CD4-positive, alpha-beta memory T cell (primary cell): Measurements from ENCODE around the gene GALNT18. TPM values are rescaled to one million over a fixed set of nuclear protein-coding genes. Genes with fewer than 3 reads are reported as not detected.

ENCODE experiments used
- CTCF ChIA-PET: fragments of 350-600 bp; sonication (Branson Sonifier 250); formaldehyde crosslinking; loops from one replicate; lab custom pipeline; 2021; ENCODE audit warnings: inconsistent platforms; ENCODE audit not compliant: partially characterized antibody; lab: Charles Lee
- POLR2A ChIA-PET: fragments of 350-600 bp; sonication (Branson Sonifier 250); formaldehyde crosslinking; loops from one replicate; lab custom pipeline; 2021; ENCODE audit not compliant: partially characterized antibody; lab: Charles Lee
- DNase-seq, 5 donors: peaks; one replicate each; pipeline versions ENCODE4 v3.0.0 to v3.0.0-alpha.2; 2020 to 2022; ENCODE audit warnings: mixed read lengths in 1 of 5
- H3K27ac ChIP-seq: one replicate; pipeline ENCODE4 v1.7.0; 2013; ENCODE audit warnings: low read depth, low read length
- H3K27me3 ChIP-seq: 2 replicates; pipeline ENCODE4 v1.7.0; 2013; ENCODE audit warnings: mild to moderate bottlenecking, low read length, moderate library complexity; ENCODE audit not compliant: insufficient read depth
- H3K36me3 ChIP-seq: 2 replicates; pipeline ENCODE4 v1.7.0; 2013; ENCODE audit warnings: mild to moderate bottlenecking, low read length, moderate library complexity; ENCODE audit not compliant: insufficient read depth
- H3K4me1 ChIP-seq: 2 replicates; pipeline ENCODE4 v1.7.0; 2013; ENCODE audit warnings: mild to moderate bottlenecking, low read length, moderate library complexity; ENCODE audit not compliant: insufficient read depth
- H3K4me3 ChIP-seq, 2 donors: one replicate each; pipeline ENCODE4 v1.7.0; 2013; ENCODE audit warnings: low read length in 2 of 2, mild to moderate bottlenecking in 1 of 2
- H3K9me3 ChIP-seq, 2 donors: one replicate each; pipeline ENCODE4 v1.7.0; 2013; ENCODE audit warnings: low read length in 2 of 2, control low read depth in 1 of 2; ENCODE audit not compliant: control insufficient read depth in 1 of 2
- H3K27ac Mint-ChIP-seq, 7 donors: one replicate each; pipeline ENCODE4 v1.8.0; 2020 to 2021; ENCODE audit warnings: mixed read lengths in 7 of 7, mild to moderate bottlenecking in 6 of 7, inconsistent platforms in 3 of 7, moderate library complexity in 3 of 7
- H3K27me3 Mint-ChIP-seq, 2 donors: one replicate each; pipeline ENCODE4 v1.8.0; 2020 to 2021; ENCODE audit warnings: mixed read lengths in 2 of 2
- H3K36me3 Mint-ChIP-seq, 2 donors: one replicate each; pipeline ENCODE4 v1.8.0; 2020 to 2021; ENCODE audit warnings: mixed read lengths in 2 of 2, inconsistent platforms in 1 of 2, mild to moderate bottlenecking in 1 of 2
- H3K4me1 Mint-ChIP-seq, 4 donors: one replicate each; pipeline ENCODE4 v1.8.0; 2020 to 2021; ENCODE audit warnings: mixed read lengths in 4 of 4, mild to moderate bottlenecking in 1 of 4
- H3K4me3 Mint-ChIP-seq, 8 donors: one replicate each; pipeline ENCODE4 v1.8.0; 2020 to 2021; ENCODE audit warnings: mixed read lengths in 8 of 8, mild to moderate bottlenecking in 7 of 8, moderate library complexity in 6 of 8, inconsistent platforms in 3 of 8
- H3K9me3 Mint-ChIP-seq, 8 donors: one replicate each; pipeline ENCODE4 v1.8.0; 2020 to 2021; ENCODE audit warnings: mixed read lengths in 8 of 8, mild to moderate bottlenecking in 5 of 8, inconsistent platforms in 3 of 8, moderate library complexity in 1 of 8
- intact Hi-C: fragments of 100-400 bp; cut with micrococcal nuclease; formaldehyde crosslinking; loops from one replicate; pipeline ENCODE4 v1.15.1; 2023
- polyA plus RNA-seq, 2 donors: library from polyadenylated mRNA; unstranded; fragments of 300-500 nt; fragmentation: Illumina TruSeq; gene quantifications; one replicate each; pipeline ENCODE4 v1.2.3, GENCODE V29; 2021
- total RNA-seq, 2 experiments: library from RNA; stranded (reverse); gene quantifications; one replicate each; pipeline ENCODE4 v1.2.3, GENCODE V29; 2021

The GALNT18 gene
- total and polyA plus RNA-seq, 4 experiments from 2014 or later: not detected

GRCh38 chr11:11424688-11425087 is 197.1 kb downstream of the GALNT18 start:
- POLR2A ChIA-PET: no interaction called here
- H3K27ac Mint-ChIP-seq: peak overlapping the region in 1 of 7 donors; percentile 52
- no peaks in the 10 kb centered on the region for H3K27me3 ChIP-seq
- no peaks in the 10 kb centered on the region for H3K9me3 Mint-ChIP-seq
- H3K9me3 ChIP-seq: no peaks in the 10 kb centered on the region
- no peak overlapping the region for H3K4me3 ChIP-seq
- no peak overlapping the region for H3K4me3 Mint-ChIP-seq
- no peaks in the 10 kb centered on the region for H3K27me3 Mint-ChIP-seq
- intact Hi-C loops: no loop called here
- no peak overlapping the region for H3K27ac ChIP-seq
- no peaks in the 10 kb centered on the region for H3K36me3 Mint-ChIP-seq
- H3K4me1 ChIP-seq: no peaks in the 10 kb centered on the region
- no peaks in the 10 kb centered on the region for H3K4me1 Mint-ChIP-seq
- H3K36me3 ChIP-seq: no peaks in the 10 kb centered on the region
- CTCF ChIA-PET: no interaction called here
- DNase-seq: no peak

DNA sequence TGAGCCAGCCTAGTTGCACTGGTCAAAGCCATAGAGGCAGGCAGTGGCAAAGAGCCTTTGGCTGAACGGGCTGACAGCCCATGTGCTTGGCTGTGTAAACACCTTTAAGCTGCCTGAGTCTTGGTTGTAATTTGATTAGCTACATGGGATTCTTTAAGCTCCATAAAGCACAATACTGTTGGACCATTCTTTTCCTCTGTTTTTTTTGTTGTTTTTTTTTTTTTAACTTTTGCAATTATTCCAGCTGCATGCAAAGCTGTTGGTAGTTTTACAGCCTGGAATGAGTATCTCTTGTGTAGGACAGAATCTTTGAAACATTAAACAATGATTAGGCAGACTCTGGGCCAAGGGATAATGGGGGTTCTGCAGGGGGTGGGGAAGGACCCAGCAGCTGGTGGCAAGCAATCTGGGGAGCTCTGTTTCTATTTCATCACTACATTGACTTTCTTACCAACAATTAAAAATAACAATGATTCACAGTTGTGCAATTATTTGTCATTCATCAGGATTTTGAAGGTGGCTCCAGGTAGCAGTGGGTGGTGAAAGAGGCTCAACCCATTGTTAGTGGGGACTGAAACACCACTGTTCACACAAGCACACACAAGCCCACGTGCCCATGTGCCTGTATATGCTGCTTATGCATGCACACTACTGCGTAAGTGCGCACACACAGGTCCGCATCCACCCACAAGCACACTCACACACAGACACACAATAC is 199.2 kb downstream of the GALNT18 start:
- peak overlapping the region in 1 of 7 donors; percentile 17 for H3K27ac Mint-ChIP-seq
- no peaks in the 10 kb centered on the region for H3K4me1 Mint-ChIP-seq
- H3K36me3 Mint-ChIP-seq: no peaks in the 10 kb centered on the region
- H3K9me3 ChIP-seq: no peaks in the 10 kb centered on the region
- no peaks in the 10 kb centered on the region for H3K36me3 ChIP-seq
- CTCF ChIA-PET: no interaction called here
- no peaks in the 10 kb centered on the region for H3K4me1 ChIP-seq
- intact Hi-C loops: no loop called here
- no peak overlapping the region for H3K27ac ChIP-seq
- H3K9me3 Mint-ChIP-seq: no peaks in the 10 kb centered on the region
- POLR2A ChIA-PET: no interaction called here
- peaks cover 0 to 4% of the 10 kb centered on the region in 2 donors for H3K27me3 Mint-ChIP-seq
- H3K4me3 Mint-ChIP-seq: no peak overlapping the region
- no peak for DNase-seq
- no peaks in the 10 kb centered on the region for H3K27me3 ChIP-seq
- H3K4me3 ChIP-seq: no peak overlapping the region

GRCh38 chr11:11421509-11421908 is 200.3 kb downstream of the GALNT18 start:
- H3K27me3 ChIP-seq: no peaks in the 10 kb centered on the region
- H3K36me3 ChIP-seq: no peaks in the 10 kb centered on the region
- no peaks in the 10 kb centered on the region for H3K9me3 Mint-ChIP-seq
- CTCF ChIA-PET: no interaction called here
- no peaks in the 10 kb centered on the region for H3K4me1 ChIP-seq
- no peaks in the 10 kb centered on the region for H3K9me3 ChIP-seq
- intact Hi-C loops: no loop called here
- no peaks in the 10 kb centered on the region for H3K36me3 Mint-ChIP-seq
- no peak overlapping the region for H3K4me3 Mint-ChIP-seq
- H3K27me3 Mint-ChIP-seq: peaks cover 0 to 6% of the 10 kb centered on the region in 2 donors
- H3K4me1 Mint-ChIP-seq: peaks cover 0 to under 1% (median under 1%) of the 10 kb centered on the region in 4 donors
- no peak overlapping the region for H3K27ac Mint-ChIP-seq
- H3K27ac ChIP-seq: no peak overlapping the region
- POLR2A ChIA-PET: no interaction called here
- H3K4me3 ChIP-seq: no peak overlapping the region
- no peak for DNase-seq

- intact Hi-C loops: no loop called here
- no peaks in the 10 kb centered on the region for H3K27me3 ChIP-seq
- H3K36me3 ChIP-seq: no peaks in the 10 kb centered on the region
- Mint-ChIP-seq H3K9me3 (no peaks in the 10 kb centered on the region), H3K27me3 (peaks cover 0 to 6% of the 10 kb centered on the region in 2 donors), H3K4me1 (peaks cover 0 to 2% (median under 1%) of the 10 kb centered on the region in 4 donors), H3K4me3 (no peak overlapping the region), H3K27ac (no peak overlapping the region), H3K36me3 (no peaks in the 10 kb centered on the region)
- no peaks in the 10 kb centered on the region for H3K9me3 ChIP-seq
- ChIA-PET CTCF (no interaction called here), POLR2A (no interaction called here)
- no peak for DNase-seq
- no peak overlapping the region for H3K4me3 ChIP-seq
- no peaks in the 10 kb centered on the region for H3K4me1 ChIP-seq
- H3K27ac ChIP-seq: no peak overlapping the region
Observed at GRCh38 chr11:11420899-11421285, 200.9 kb downstream of the GALNT18 start.

DNA sequence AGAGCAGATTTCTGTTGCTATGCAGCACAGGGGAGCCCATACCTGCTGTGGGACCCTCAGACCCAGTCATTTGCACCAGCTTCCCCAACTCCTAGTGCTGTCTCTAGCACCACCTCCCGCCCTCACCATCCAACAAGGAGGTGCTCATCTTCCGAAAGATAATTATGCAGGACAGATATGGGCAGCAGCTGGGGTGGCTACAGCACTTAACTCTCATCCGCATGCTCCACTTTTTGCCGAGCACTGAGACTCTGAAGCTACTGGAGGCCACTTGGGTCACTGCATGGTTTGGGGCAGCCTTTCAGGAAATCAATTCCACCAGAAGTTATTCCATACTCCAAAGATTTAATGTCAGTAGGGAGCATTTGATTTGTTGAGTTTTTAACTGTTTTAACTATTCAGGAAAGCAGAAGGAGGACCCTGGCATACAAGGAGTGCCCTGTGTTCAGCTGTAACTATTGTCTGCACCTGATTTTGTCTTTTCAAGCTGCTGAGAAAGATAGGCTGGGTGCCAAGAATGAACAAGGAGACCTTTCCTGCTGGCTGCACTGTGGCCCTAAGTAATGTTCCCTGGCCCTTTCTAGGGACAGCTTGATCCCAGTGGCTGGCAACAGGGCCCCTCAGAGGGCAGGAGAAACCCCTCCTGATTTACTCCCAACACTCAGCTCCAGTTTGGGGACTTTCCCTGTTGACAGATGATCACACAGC is 201.5 kb downstream of the GALNT18 start:
- CTCF ChIA-PET: no interaction called here
- H3K27ac ChIP-seq: no peak overlapping the region
- no peaks in the 10 kb centered on the region for H3K9me3 Mint-ChIP-seq
- H3K4me1 ChIP-seq: no peaks in the 10 kb centered on the region
- H3K36me3 Mint-ChIP-seq: no peaks in the 10 kb centered on the region
- POLR2A ChIA-PET: no interaction called here
- intact Hi-C loops: no loop called here
- no peak overlapping the region for H3K4me3 Mint-ChIP-seq
- no peak overlapping the region for H3K4me3 ChIP-seq
- no peaks in the 10 kb centered on the region for H3K27me3 ChIP-seq
- no peaks in the 10 kb centered on the region for H3K36me3 ChIP-seq
- no peak for DNase-seq
- H3K27ac Mint-ChIP-seq: no peak overlapping the region
- peaks cover 0 to 11% of the 10 kb centered on the region in 2 donors for H3K27me3 Mint-ChIP-seq
- H3K4me1 Mint-ChIP-seq: peaks cover 0 to 3% (median 1%) of the 10 kb centered on the region in 4 donors
- no peaks in the 10 kb centered on the region for H3K9me3 ChIP-seq

DNA sequence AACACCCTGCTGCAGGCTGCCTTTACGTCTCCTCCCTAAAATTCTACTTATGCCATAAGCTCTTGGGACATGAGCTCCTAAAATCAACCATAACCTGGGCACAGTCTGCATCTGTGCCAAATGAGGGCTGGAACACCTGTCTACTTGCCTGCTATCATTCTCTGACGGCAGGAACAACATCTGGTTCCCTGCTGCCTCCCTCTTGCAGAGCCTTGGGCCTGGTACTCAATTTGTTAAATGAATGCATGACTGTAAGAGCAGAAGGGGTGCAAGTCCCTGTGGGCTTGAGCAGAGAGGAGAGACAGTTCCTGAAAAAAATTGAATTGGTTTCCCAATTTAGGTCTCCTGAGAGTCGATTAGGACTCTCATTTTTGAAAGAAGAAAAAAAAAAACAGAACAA is 202.1 kb downstream of the GALNT18 start:
- H3K4me3 ChIP-seq: no peak overlapping the region
- DNase-seq: no peak
- no peaks in the 10 kb centered on the region for H3K27me3 ChIP-seq
- H3K4me3 Mint-ChIP-seq: no peak overlapping the region
- intact Hi-C loops: no loop called here
- H3K36me3 ChIP-seq: no peaks in the 10 kb centered on the region
- H3K27me3 Mint-ChIP-seq: peaks cover 0 to 11% of the 10 kb centered on the region in 2 donors
- H3K36me3 Mint-ChIP-seq: no peaks in the 10 kb centered on the region
- CTCF ChIA-PET: no interaction called here
- H3K27ac ChIP-seq: no peak overlapping the region
- no peaks in the 10 kb centered on the region for H3K9me3 ChIP-seq
- POLR2A ChIA-PET: no interaction called here
- no peak overlapping the region for H3K27ac Mint-ChIP-seq
- H3K4me1 ChIP-seq: no peaks in the 10 kb centered on the region
- H3K9me3 Mint-ChIP-seq: no peaks in the 10 kb centered on the region
- H3K4me1 Mint-ChIP-seq: peaks cover 0 to 3% (median 1%) of the 10 kb centered on the region in 4 donors

DNA sequence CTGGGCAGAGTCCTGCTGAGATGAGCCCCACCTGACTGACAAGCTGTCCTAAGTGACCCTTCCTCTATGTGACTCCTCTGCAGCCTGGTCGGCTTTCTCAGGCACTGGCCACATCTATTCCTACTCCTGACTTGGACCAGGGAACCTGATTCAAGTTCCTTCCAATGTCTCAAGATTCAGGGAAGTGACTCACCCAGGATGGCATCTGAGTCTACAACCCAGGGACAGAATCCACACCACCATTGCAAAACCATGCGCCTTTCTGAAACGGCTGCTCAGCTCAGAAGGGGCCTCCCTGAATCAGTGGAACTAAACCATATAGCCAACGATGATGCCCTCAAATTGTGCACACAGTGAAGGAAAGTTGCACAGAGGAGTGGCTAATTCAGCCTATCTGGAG is 204.9 kb downstream of the GALNT18 start:
- Mint-ChIP-seq H3K4me1 (peaks cover 0 to 3% (median 1%) of the 10 kb centered on the region in 4 donors), H3K4me3 (no peak overlapping the region), H3K27me3 (peaks cover 2 to 23% of the 10 kb centered on the region in 2 donors), H3K9me3 (no peaks in the 10 kb centered on the region), H3K27ac (no peak overlapping the region), H3K36me3 (no peaks in the 10 kb centered on the region)
- POLR2A ChIA-PET: no interaction called here
- no peak overlapping the region for H3K27ac ChIP-seq
- CTCF ChIA-PET: interaction anchor here (1.3 kb wide), 1 partner anchor 9 kb away, joined by 3 read pairs; no protein-coding TSS in a partner anchor
- intact Hi-C loops: no loop called here
- no peaks in the 10 kb centered on the region for H3K27me3 ChIP-seq
- no peak for DNase-seq
- no peaks in the 10 kb centered on the region for H3K4me1 ChIP-seq
- no peaks in the 10 kb centered on the region for H3K9me3 ChIP-seq
- no peaks in the 10 kb centered on the region for H3K36me3 ChIP-seq
- no peak overlapping the region for H3K4me3 ChIP-seq
